Mucosa of descending colon (tissue), 3 donors: ENCODE data around the gene CERS4. TPM values are rescaled to one million over a fixed set of nuclear protein-coding genes. Genes with fewer than 3 reads are reported as not detected.
"Not testable (repeated sequence)": the region's sequence is repeated elsewhere in the genome, so short reads cannot be mapped to it uniquely, and the experiment has no call there.

ENCODE experiments used
- ATAC-seq: fragments of 200-7000 bp; cut with Tn5 transposase; one replicate; pipeline ENCODE4 v1.9.1; 2020; ENCODE audit warnings: mild to moderate bottlenecking, moderate library complexity
- DNase-seq, 3 donors: peaks; one replicate each; pipeline ENCODE4 v3.0.0-alpha.2; 2020
- H3K36me3 ChIP-seq: fragments of 200-600 bp; one replicate; pipeline ENCODE4 v1.8.0; 2021; ENCODE audit warnings: low read depth, mild to moderate bottlenecking
- H3K4me1 ChIP-seq: fragments of 200-600 bp; one replicate; pipeline ENCODE4 v1.8.0; 2021; ENCODE audit warnings: low read depth, mild to moderate bottlenecking
- H3K4me3 ChIP-seq: fragments of 200-600 bp; one replicate; pipeline ENCODE4 v1.8.0; 2021; ENCODE audit warnings: mild to moderate bottlenecking
- H3K9me3 ChIP-seq: fragments of 200-600 bp; one replicate; pipeline ENCODE4 v1.8.0; 2021; ENCODE audit warnings: mild to moderate bottlenecking
- intact Hi-C, 2 donors: fragments of 100-400 bp; cut with DNase I in 1 of 2; cut with micrococcal nuclease in 1 of 2; formaldehyde crosslinking; loops; one replicate each; pipeline versions ENCODE4 v1.11.0 to v1.11.1; 2022; cut with DNase I, micrococcal nuclease
- total RNA-seq, 3 donors: library from RNA; stranded (reverse); fragmentation: NEBNext Ultra II Directional in 2 of 3; extraction: Animal tissue kit (Norgen Biotek cat#: 25700) in 2 of 3; gene quantifications; one replicate each; pipeline versions ENCODE4 v1.2.1 to v1.2.4, GENCODE V29; 2021 to 2023
- TF ChIP-seq, protein P1 (sequence below): fragments of 200-600 bp; IDR thresholded peaks from one replicate; pipeline ENCODE4 v1.8.0; 2022; ENCODE audit warnings: antibody characterized with exemption, mild to moderate bottlenecking
- donor health status: DM: no; HTN: no; CAD: no; lungs with moderate emphysema.
- donor health status: DM: no; HTN: no; CAD: no.
- donor health status: DM: no; HTN: yes; CAD: no.

The CERS4 gene
- total RNA-seq, 3 donors from 2014 or later, result 3.1 to 37.1 (median 4.2) TPM

- ATAC-seq (no peak), DNase-seq (no peak)
- no peaks in the 10 kb centered on the region for H3K36me3 ChIP-seq
- no peaks in the 10 kb centered on the region for H3K4me1 ChIP-seq
- H3K9me3 ChIP-seq, result no peaks in the 10 kb centered on the region
- intact Hi-C loops, result no loop called here
- TF ChIP-seq, protein P1, sequence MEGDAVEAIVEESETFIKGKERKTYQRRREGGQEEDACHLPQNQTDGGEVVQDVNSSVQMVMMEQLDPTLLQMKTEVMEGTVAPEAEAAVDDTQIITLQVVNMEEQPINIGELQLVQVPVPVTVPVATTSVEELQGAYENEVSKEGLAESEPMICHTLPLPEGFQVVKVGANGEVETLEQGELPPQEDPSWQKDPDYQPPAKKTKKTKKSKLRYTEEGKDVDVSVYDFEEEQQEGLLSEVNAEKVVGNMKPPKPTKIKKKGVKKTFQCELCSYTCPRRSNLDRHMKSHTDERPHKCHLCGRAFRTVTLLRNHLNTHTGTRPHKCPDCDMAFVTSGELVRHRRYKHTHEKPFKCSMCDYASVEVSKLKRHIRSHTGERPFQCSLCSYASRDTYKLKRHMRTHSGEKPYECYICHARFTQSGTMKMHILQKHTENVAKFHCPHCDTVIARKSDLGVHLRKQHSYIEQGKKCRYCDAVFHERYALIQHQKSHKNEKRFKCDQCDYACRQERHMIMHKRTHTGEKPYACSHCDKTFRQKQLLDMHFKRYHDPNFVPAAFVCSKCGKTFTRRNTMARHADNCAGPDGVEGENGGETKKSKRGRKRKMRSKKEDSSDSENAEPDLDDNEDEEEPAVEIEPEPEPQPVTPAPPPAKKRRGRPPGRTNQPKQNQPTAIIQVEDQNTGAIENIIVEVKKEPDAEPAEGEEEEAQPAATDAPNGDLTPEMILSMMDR, result no peak
- no peak overlapping the region for H3K4me3 ChIP-seq
Observed at GRCh38 chr19:8221161-8221560, 12.0 kb downstream of the CERS4 start.

DNA sequence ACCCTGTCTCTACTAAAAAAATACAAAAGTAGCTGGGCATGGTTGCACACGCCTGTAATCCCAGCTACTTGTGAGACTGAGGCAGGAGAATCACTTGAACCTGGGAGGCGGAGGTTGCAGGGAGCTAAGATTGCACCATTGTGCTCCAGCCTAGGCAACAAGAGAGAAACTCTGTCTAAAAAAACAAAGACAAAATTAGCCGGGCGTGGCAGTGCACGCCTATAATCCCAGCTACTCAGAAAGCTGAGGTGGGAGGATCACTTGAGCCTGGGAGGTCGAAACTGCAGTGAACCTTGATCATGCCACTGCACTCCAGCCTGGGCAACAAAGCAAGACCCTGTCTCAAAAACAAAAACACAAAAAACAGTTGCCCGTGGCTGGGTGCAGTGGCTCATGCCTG, 14.3 kb downstream of the CERS4 start:
- H3K36me3 ChIP-seq, H3K4me3 ChIP-seq, ATAC-seq, intact Hi-C loops, H3K9me3 ChIP-seq, H3K4me1 ChIP-seq, DNase-seq: not testable (repeated sequence)

GRCh38 chr19:8224394-8225145, 15.4 kb downstream of the CERS4 start:
- Histone ChIP-seq H3K36me3 (no peaks in the 10 kb centered on the region), H3K4me1 (no peaks in the 10 kb centered on the region), H3K9me3 (no peaks in the 10 kb centered on the region), H3K4me3 (no peak overlapping the region)
- DNase-seq (peak in 1 of 3 donors; percentile 7), ATAC-seq (no peak)
- intact Hi-C loops, result no loop called here
- TF ChIP-seq, protein P1, result no peak

DNA sequence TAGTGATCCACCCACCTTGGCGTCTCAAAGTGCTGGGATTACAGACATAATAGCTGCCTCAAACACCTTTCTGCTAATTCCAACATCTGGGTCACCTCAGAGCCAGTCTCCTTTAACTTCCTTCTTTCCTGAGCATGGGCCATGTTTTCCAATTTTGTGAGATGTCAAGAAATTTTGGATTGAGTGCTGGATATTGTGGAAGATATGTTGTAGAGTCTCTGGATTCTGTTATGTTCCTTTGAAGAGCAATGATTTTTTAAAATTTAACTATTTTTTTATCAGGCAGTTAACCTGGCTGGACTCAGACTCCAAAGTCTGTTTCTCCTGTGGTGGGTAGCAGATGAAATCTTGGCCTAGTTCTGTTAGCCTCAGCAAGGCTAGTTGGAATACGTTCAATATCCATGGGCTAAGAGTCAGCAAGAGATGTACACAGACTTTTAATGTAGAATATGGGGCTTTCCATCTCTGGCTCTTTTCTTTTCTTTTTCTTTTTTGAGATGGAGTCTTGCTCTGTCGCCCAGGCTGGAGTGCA, 22.0 kb downstream of the CERS4 start:
- TF ChIP-seq, protein P1, result no peak
- Histone ChIP-seq H3K4me1 (no peaks in the 10 kb centered on the region), H3K4me3 (no peak overlapping the region), H3K36me3 (no peaks in the 10 kb centered on the region), H3K9me3 (peaks cover 7% of the 10 kb centered on the region)
- intact Hi-C loops, result no loop called here
- ATAC-seq (no peak), DNase-seq (no peak)

DNA sequence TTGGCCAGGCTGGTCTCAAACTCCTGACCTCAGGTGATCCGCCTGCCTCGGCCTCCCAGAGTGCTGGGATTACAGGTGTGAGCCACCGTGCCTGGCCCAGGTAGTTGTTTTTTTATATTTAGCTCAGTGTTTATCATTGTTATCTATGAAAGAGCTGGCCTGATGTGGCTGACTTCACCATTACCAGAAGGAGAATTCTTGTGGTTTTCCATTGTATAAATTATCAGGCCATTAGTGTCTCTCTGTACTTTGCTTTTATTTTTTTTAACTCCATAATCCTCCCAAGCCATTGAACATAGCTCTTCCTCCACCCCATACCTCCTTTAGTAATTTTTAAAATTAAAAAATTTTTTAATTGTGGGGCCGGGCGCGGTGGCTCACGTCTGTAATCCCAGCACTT, 24.2 kb downstream of the CERS4 start:
- Histone ChIP-seq H3K4me3 (no peak overlapping the region), H3K4me1 (no peaks in the 10 kb centered on the region), H3K36me3 (no peaks in the 10 kb centered on the region), H3K9me3 (peaks cover 7% of the 10 kb centered on the region)
- ATAC-seq, result no peak
- DNase-seq, result no peak
- intact Hi-C loops, result no loop called here
- TF ChIP-seq, protein P1, result no peak

- H3K4me1 ChIP-seq, result peaks cover 3% of the 10 kb centered on the region
- TF ChIP-seq, protein P1, result no peak
- DNase-seq (no peak), ATAC-seq (no peak)
- intact Hi-C loops, result no loop called here
- no peaks in the 10 kb centered on the region for H3K9me3 ChIP-seq
- H3K4me3 ChIP-seq, result no peak overlapping the region
- H3K36me3 ChIP-seq, result no peaks in the 10 kb centered on the region
Observed at GRCh38 chr19:8237026-8237425, 27.9 kb downstream of the CERS4 start.
